Loucy (cell line): Measurements from ENCODE around the gene FKBP8.

Source experiments
- EZH2phosphoT487 ChIP-seq: fragments of 200-600 bp; IDR thresholded peaks from 2 replicates; pipeline ENCODE4 v1.6.1; 2018; ENCODE audit warnings: antibody characterized with exemption, mild to moderate bottlenecking, moderate library complexity, borderline replicate concordance
- TF ChIP-seq, protein P1 (sequence below): fragments of 200-600 bp; sonication (generic); conservative IDR thresholded peaks from 2 replicates; pipeline ENCODE4 v1.5.1; 2014; ENCODE audit warnings: mild to moderate bottlenecking, antibody characterized with exemption, low read length

DNA sequence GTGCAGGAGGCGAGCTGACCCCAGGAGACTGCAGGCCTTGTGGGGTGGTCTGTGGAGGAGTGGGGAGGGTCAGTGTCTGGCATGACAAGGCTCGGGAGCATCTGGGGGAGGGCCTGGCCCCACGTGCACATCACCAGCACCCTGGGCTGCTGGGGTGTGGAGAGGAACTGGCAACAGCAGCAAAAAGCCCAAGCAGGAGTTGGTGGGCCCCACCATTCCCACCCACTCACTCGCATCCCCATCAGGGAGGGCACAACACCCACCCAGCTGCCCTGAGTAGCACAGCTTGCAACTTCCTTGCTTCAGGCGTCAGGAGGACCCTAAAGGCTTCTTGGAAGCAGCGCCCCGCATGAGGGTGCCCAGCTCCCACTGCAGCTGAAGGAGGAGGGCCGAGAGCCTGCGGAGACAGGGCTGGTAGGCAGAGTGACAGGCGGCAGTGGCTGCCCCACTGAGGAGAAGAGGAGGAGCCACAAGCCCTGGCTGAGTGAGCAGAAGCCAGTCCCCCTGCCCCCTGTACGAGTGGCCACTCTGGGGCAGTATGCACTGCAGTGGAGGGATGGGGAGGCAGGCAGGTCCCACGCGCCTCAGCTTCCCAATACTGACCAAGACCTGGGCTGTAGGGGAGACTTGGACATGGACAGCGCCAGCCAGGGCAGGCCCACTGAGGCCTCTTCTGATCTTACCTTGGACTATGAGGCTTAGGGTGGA, 48.0 kb downstream of the FKBP8 start:
- TF ChIP-seq, protein P1, sequence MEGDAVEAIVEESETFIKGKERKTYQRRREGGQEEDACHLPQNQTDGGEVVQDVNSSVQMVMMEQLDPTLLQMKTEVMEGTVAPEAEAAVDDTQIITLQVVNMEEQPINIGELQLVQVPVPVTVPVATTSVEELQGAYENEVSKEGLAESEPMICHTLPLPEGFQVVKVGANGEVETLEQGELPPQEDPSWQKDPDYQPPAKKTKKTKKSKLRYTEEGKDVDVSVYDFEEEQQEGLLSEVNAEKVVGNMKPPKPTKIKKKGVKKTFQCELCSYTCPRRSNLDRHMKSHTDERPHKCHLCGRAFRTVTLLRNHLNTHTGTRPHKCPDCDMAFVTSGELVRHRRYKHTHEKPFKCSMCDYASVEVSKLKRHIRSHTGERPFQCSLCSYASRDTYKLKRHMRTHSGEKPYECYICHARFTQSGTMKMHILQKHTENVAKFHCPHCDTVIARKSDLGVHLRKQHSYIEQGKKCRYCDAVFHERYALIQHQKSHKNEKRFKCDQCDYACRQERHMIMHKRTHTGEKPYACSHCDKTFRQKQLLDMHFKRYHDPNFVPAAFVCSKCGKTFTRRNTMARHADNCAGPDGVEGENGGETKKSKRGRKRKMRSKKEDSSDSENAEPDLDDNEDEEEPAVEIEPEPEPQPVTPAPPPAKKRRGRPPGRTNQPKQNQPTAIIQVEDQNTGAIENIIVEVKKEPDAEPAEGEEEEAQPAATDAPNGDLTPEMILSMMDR, result no peak
- TF ChIP-seq EZH2phosphoT487, result no peak
